Posterior vena cava (tissue), 2 donors: ENCODE results near the gene STK17B. TPM values are rescaled to one million over a fixed set of nuclear protein-coding genes. Genes with fewer than 3 reads are reported as not detected.

Experiments
- DNase-seq: peaks from one replicate; pipeline ENCODE4 v3.0.0-alpha.2; 2020; ENCODE audit warnings: low spot score
- intact Hi-C, 2 donors: fragments of 100-400 bp; cut with DNase I; formaldehyde crosslinking; loops; one replicate each; pipeline versions ENCODE4 v1.14.1 to v1.14.2; 2022 to 2023
- total RNA-seq, 2 donors: library from RNA; stranded (reverse); fragmentation: NEBNext Ultra II Directional; extraction: Animal tissue kit (Norgen Biotek cat#: 25700); gene quantifications; one replicate each; pipeline ENCODE4 v1.2.1, GENCODE V29; 2021
- donor health status: DM: yes; HTN: yes; CAD: no.
- donor health status: DM: yes; HTN: yes; CAD: no.

Gene STK17B
- total RNA-seq, 2 donors from 2014 or later, result 23.3 to 31.8 TPM

GRCh38 chr2:196165016-196165415 lies 6.4 kb downstream of the STK17B start:
- no peak for DNase-seq
- intact Hi-C loops, result no loop called here

- intact Hi-C loops, result no loop called here
- DNase-seq, result no peak
These were observed 8.1 kb downstream of the STK17B start for GRCh38 chr2:196163285-196163684.

DNA sequence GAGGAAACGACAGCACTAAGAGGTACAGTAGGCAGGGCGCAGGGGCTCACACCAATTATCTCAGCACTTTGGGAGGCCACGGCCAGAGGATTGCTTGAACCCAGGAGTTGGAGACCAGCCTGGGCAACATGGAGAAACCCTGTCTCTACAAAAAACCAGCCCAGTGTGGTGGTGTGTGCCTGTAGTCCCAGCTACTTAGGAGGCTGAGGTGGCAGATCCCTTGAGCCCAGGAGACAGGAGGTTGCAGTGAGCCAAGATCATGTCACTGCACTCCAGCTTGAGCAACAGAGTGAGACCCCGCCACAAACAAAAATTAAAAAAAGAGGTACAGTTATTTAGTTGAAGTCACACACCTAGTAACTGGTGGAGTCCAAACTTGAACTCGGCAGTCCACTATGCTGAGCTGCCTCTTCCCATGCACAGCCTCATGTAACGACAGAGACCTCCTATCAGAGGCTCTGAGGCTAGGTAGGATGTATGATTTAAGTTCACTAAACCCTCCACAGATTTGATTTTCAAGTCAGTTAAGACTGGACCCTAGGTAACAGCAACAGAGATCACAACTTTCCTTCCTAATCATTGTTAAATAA lies 8.7 kb downstream of the STK17B start:
- no peak for DNase-seq
- intact Hi-C loops, result no loop called here

GRCh38 chr2:196160946-196161345 lies 10.4 kb downstream of the STK17B start:
- DNase-seq, result no peak
- intact Hi-C loops, result no loop called here

GRCh38 chr2:196160101-196160500 lies 11.3 kb downstream of the STK17B start:
- intact Hi-C loops, result no loop called here
- no peak for DNase-seq

DNA sequence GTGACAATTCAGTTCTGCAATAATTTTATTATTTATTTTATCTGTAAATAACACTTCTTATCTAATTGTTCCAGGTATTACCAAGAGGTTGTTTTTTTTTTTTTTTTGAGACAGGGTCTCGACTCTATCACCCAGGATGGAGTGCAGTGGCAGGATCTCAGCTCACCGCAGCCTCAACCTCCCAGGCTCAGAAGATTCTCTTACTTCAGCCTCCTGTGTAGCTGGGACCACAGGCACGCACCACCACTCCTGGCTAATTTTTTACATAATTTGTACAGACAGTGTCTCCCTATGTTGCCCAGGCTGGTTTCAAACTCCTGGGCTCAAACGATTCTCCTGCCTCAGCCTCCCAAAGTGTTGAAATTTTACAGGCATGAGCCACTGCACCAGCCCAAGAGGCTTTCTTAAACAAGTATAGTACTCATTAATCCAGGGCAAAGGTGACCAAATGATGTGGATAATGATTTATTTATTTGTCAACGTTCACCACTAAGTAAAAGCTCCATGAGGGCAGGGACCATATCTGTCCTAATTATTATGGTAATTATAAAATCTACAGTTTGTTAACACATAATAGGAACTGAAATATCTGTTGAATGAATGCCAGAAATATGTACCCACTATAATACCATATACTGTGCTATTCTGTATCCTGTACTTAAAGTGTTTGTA lies 12.0 kb downstream of the STK17B start:
- no peak for DNase-seq
- intact Hi-C loops, result no loop called here

DNA sequence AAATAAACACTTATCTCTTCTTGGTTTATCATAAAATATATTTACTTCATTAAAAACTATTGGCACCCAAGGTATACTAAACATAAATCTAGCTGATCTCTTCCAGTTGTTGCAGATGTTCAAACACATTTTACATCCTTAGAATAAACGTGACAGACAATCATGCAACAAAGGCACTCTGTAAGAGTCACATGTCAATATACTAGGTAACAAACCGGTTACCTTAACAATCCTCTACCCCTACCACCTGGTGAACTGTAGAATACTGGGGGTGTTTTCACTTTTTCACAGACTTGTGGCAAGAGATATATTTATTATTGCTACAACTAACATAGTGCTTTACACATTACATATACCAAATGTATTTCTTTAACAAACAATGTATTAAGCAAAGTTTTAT lies 15.8 kb downstream of the STK17B start:
- intact Hi-C loops, result no loop called here
- DNase-seq, result no peak

- intact Hi-C loops, result no loop called here
- no peak for DNase-seq
These were observed 17.9 kb downstream of the STK17B start for GRCh38 chr2:196153480-196153879.

- no peak for DNase-seq
- intact Hi-C loops, result no loop called here
These were observed 21.4 kb downstream of the STK17B start for GRCh38 chr2:196149948-196150347.

DNA sequence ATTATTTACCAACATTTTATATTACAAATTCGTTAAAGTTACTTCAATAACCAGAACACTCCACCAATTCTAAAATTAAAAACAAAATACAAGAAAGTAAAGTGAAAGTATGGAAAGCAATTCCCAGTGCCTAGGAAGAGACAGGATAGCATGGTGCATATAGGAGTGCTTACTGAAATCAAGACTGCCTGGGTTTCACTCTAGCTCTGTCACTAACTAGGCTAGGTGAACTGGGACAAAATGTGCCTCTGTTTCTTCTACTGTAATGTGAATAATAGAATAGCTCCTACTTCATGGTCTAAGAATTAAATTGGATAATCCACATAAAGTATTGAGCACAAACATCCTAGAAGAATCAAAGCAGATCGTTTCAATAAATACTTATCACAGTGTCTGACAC lies 22.6 kb downstream of the STK17B start:
- intact Hi-C loops, result no loop called here
- DNase-seq, result no peak

DNA sequence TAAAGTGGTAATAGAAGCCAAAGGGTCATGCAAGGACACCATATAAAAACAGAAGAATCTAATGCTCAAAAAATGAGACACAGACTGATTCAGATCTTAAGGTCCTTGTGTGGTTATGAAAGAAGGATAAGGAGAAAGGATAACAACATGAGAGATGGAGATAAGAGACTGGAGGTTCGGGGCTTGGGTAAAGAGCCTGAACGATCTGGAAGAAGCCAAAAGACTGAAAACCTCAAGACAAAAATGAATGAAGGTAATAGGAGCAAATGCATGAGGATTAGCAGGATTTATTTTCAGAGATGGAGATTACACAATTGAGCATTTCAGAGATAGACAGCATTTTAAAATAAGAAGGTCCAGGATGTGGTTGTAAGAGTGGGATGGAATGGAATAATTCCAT lies 26.1 kb downstream of the STK17B start:
- intact Hi-C loops, result no loop called here
- no peak for DNase-seq

DNA sequence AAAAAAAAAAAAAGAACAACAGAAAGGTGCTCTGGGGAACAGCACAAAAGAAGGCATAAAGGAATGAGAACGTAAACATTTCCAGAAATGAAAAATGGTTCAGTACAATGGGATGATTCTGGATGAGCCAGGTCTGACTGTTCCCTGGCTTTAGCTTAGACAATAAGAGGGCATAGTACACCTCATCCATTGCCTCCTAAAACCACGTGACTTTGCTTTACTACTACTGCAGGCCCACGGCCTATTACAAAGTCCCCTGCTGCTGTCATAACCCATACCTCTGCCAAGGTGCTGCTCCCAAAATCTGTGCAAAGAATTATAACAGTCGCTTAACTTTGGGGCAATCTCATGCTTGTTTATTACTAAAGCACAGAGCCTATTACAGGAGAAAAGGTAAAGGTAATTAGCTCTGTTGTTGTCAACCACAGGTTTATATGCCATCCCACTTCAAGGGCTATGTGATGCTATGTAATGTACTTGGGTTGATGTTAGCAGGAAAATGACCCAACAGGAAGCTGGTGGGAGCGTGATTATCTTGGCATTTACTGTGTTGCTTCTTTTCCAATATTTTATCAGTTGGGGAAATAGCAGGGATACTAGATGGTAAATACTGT lies 26.8 kb downstream of the STK17B start:
- intact Hi-C loops, result no loop called here
- DNase-seq, result no peak

DNA sequence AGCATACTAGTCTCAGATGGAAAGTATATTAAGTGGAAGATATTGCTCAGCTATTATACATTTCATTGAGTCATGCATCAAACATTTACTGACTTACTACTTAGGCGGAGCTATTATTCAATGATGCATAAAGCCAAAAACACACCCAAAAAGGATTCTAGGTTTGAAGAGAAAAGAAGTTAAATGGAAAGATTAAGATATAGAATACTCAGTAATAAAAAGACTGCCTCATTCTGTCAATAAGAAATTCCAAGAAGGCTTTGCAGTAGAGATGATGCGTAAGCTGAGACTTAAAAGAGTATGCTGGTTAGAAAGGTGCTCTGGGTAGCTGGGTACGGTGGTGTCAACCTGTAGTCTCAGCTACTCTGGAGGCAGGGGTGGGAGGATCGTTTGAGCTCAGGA lies 27.6 kb downstream of the STK17B start:
- DNase-seq, result no peak
- intact Hi-C loops, result no loop called here

GRCh38 chr2:196142825-196143224 lies 28.6 kb downstream of the STK17B start:
- no peak for DNase-seq
- intact Hi-C loops, result no loop called here

- intact Hi-C loops, result no loop called here
These were observed 31.2 kb downstream of the STK17B start for GRCh38 chr2:196140213-196140612.

GRCh38 chr2:196137271-196137670 lies 34.1 kb downstream of the STK17B start:
- DNase-seq, result no peak
- intact Hi-C loops, result no loop called here

More at GRCh38 chr2:196140213-196140612, 31.2 kb downstream of the STK17B start:
- DNase-seq, result no peak

GRCh38 chr2:196136151-196136550 lies 35.2 kb downstream of the STK17B start:
- intact Hi-C loops, result no loop called here
- DNase-seq, result no peak

GRCh38 chr2:196131949-196132925 lies 39.1 kb downstream of the STK17B start:
- intact Hi-C loops, result no loop called here
- no peak for DNase-seq

DNA sequence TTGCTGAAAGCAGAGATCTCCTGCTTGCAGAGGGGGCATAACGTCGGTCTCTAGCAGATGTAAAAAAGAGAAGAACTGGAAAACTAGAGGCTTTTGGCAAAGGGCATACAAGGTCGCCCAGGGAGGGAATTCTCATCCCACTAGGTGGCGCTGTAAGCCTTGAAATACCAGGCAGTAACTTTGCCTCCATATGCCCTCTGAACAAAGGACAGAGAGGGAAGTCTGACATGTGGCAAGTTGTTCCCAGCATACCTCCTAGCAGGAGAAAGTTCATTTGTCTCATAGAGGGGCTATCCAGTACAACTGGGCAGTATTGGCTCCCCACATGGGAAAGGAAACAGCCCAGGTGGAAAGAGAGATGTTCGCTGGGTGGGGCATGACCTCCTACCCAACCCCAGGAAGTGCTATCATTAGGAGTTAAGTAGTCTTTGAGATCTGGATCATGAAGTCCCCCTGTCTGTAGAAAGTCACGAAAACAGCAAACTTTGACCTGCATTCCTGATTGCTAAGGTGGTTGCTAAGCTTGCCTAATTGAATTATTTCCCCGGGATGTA lies 39.9 kb downstream of the STK17B start:
- no peak for DNase-seq

More for the DNA sequence above, 39.9 kb downstream of the STK17B start:
- intact Hi-C loops, result no loop called here
